ENCODE data around the gene CASP9.
A peak's percentile ranks its signal among the peaks of the same experiment; 100 is the strongest.
"Not testable (repeated sequence)": the region's sequence is repeated elsewhere in the genome, so short reads cannot be mapped to it uniquely, and the experiment has no call there.

CASP9 gene

DNA sequence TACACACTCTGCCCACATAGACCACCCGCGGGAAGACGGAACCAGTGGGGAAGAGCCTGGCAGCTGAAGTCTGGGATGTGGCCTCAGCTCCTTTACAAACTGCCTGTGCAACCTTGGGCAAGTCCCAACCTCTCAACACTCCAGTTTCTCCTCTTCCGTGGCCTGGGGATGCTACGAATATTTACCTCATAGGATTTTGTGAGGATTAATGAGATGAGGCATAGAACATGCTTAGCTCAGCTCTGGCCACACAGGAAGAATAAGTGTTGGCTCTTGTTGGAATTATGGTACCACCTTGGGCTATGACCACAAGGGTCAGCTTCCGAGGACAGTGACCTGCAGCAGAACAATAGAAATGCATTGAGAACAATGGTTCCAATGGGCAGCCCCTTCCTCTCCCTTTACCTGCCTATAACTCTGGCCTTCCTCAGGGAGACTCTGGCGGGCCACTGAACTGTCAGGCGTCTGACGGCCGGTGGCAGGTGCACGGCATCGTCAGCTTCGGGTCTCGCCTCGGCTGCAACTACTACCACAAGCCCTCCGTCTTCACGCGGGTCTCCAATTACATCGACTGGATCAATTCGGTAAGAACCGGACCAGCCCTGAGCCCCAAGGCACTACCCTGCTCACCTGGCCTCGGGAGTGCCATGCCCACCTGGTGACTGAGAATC is 56.9 kb downstream of the CASP9 start:
- FAIRE-seq = not testable (repeated sequence)

- no peak for FAIRE-seq
These were observed 58.3 kb downstream of the CASP9 start for GRCh38 chr1:15465674-15466073.

GRCh38 chr1:15463926-15464322 is 60.1 kb downstream of the CASP9 start:
- FAIRE-seq = not testable (repeated sequence)

GRCh38 chr1:15463064-15463800 is 60.8 kb downstream of the CASP9 start:
- FAIRE-seq = not testable (repeated sequence)

DNA sequence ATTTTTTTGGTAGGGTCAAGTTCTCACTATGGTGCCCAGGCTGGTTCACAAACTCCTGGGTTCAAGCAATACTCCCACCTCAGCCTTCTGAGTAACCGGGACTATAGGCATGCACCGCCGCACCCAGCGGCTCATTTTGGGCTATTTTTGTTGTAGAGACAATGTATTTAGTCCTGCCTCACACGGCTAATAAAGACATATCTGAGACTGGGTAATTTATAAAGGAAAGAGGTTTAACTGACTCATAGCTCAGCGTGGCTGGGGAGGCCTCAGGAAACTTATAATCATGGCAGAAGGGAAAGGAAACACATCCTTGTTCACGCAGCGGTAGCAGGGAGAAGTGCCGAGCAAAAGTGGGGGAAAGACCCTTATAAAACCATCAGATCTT is 63.3 kb downstream of the CASP9 start:
- FAIRE-seq = no peak

GRCh38 chr1:15459771-15460707 is 64.0 kb downstream of the CASP9 start:
- FAIRE-seq = peak; percentile 76

DNA sequence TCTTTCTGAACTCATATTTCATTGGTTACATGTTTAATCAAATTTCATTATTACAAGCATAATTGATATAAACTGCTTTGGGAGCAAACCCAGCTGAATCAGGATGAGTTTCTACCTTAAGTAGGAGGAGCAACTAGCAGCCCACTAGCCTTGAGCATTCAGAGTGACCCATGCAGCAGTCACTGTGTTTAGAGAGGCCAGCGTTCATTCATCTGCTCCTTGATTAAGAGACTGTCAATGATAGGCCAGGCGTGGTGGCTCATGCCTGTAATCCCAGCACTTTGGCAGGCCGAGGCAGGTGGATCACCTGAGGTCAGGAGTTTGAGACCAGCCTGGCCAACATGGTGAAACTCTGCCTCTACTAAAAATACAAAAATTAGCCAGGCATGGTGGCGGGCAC is 65.6 kb downstream of the CASP9 start:
- not testable (repeated sequence) for FAIRE-seq

DNA sequence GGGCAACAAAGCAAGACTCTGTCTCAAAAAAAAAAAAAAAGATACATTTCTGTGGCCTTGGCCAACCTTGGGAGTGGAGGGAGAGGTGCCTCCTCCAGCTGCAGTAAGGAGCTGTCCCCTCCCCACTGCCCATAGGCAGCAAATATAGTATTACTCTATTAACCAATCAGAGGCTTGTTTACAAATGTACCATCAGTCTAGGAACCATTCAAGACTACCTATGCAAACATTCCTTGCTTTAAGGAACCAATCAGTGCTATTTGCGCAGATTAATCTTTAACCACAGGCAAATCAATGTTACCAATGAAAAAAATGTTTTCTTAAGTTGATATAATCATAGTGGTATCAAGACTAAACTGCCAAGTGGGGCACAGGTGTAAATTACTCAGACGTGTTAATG is 66.4 kb downstream of the CASP9 start:
- no peak for FAIRE-seq

DNA sequence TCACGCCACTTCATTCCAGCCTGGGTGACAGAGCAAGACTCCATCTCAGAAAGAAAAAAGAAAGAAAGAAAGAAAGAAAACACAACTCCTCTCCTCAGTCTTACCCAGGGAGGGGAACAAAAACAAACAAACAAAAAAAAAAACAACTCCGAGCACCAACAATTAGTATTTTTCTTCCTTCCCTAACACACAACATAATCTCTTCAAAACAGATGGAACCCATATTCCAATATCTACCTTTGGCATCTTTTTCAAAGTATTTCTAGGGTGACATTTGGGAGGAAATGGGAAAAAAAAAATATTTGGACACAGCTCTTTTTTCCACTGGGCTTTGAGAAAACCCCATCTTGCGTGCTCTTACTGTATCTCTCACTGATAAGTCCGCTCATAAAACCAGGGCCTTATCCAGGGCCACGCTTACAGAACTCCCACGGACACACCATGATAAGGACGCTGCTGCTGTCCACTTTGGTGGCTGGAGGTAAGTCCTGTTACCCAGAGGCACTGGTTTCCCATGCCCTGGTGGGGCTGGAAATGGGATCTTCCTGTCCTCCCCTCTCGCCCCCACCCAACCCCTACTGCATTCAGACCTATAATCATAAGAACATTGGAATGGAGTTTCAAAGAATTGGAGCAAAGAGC is 67.6 kb downstream of the CASP9 start, which contains the start of gene CELA2A:
Gene CELA2A (plus strand): TSS at position 420 of the 642 bp plus-strand sequence. CDS start 22 bp downstream, at position 442.
- no peak for FAIRE-seq

GRCh38 chr1:15455522-15455921 is 68.5 kb downstream of the CASP9 start:
- no peak for FAIRE-seq

DNA sequence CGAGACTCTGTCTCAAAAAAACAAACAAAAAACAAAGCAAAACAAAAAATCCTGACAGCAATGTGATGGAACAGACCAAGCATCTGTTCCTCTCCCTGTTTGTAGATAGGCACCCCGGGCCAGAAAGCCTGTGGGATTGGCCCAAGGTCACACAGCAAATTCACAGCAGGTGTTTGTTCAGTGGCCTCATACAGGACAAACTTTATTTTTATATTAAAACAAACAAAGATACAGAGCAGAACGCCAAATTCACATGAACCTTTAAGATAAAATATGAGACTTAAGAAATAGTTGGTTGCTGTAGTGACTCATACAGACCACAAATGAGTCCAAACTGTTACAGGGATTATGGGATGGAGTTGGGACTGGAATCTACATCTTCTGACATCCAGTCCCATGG is 69.8 kb downstream of the CASP9 start:
- no peak for FAIRE-seq

- FAIRE-seq = no peak
These were observed 70.3 kb downstream of the CASP9 start for GRCh38 chr1:15453734-15454133.

DNA sequence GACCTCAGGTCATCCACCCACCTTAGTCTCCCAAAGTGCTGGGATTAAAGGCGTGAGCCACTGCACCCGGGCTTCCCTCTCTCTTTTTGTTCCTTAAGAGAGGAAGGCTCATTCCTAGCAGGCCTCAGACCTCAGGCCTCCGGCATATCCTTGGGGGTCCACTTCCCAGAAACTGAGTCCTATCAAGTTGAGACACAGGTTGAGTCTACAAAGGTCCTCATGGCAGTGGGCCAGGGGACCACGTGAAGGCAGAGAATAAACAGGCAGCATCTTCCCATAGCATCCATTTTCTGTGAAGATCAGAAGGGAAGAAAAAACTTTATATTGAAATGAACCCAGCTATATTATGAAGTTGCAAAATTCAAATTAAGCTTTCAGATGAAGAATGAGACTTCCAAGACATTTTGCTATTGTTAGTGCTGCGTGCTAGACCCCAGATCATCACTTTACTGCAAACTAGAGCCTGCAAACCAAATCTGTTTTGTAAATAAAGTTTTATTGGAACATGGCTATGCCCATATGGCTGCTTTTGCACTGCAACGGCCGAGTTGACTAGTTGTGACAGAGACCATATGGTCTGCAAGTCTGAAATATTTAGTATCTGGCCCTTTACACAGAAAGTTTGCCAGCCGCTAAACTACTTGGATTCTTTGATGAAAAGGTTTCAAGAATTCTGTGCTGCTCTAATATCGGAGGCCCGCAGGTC is 71.0 kb downstream of the CASP9 start:
- FAIRE-seq = no peak

GRCh38 chr1:15452216-15452615 is 71.8 kb downstream of the CASP9 start:
- no peak for FAIRE-seq

GRCh38 chr1:15451014-15451722 is 72.8 kb downstream of the CASP9 start:
- FAIRE-seq = no peak

DNA sequence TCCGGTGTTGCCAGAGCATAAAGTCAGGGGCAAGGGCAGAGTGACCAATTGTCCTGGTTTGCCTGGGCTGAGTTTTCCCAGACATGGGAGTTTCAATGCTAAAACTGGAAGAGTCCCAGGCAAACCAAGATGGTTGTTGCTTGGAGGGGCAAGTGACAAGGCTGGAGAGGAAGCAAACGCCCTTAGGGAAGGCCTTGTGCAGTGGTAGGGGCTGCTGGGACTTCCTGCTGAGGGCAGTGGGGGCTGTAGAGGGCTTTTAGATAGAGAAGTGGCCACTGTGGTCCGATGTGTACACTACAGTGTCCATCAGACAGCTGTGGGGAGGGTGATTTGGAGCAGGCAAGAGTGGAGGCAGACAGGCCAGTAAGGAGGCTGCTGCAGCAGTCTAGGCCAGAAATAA is 74.4 kb downstream of the CASP9 start:
- no peak for FAIRE-seq

DNA sequence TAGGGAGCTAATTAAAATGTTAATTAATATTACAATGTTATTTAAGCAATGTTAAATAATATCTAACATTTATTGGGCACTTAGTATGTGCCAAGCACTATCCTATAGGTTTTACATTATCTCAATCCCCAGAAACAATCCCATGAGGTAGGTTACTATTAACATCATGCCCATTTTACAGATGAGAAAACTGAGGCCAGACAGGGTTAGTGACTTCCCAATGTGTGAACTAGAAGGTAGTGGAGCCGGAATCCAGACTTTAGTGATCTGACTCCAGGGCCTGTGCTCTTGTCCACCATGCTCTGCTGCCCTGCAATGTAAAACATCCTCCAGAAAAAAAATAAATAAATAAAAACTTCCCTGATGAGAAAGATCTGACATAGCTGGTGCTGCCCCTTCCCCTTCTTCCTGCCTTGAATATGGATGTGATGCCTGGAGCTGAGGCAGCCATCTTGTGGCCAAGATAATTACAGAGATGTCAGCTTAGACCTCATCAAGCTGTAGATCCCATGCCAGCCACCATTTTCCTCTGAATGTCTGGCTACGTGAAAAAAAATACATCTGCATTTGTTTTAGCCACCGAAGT is 75.0 kb downstream of the CASP9 start:
- FAIRE-seq = no peak

- no peak for FAIRE-seq
These were observed 77.8 kb downstream of the CASP9 start for GRCh38 chr1:15446212-15446611.

- no peak for FAIRE-seq
These were observed 78.5 kb downstream of the CASP9 start for GRCh38 chr1:15445390-15446122.

Measured in islet of Langerhans (tissue), 1 donor.